HG03135 (cell line): Measurements from ENCODE around the gene ATP7B.
A peak's percentile ranks its signal among the peaks of the same experiment; 100 is the strongest.

Experiments
- ATAC-seq: cut with Tn5 transposase; IDR thresholded peaks from one replicate; pipeline ENCODE4 v1.9.1; 2021; ENCODE audit warnings: mild to moderate bottlenecking, moderate library complexity; ENCODE audit not compliant: unreplicated experiment

The ATP7B gene

DNA sequence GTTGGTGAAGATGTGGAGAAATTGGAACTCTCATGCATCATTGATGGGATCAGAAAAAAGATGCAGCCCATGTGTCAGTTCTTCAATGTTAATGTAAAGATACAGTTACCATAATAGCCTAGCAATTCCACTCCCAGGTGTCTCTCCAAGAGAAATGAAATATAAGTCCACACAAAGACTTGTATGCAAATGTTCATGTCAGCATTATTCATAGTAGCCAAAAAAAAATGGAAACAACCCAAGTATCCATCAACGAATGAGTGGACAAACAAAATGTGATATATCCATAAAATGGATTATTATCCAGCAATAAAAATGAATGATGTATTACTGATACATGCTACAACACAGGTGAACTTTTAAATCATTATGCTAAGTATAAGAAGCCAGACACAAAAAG is 110.8 kb downstream of the ATP7B start:
- no peak for ATAC-seq

DNA sequence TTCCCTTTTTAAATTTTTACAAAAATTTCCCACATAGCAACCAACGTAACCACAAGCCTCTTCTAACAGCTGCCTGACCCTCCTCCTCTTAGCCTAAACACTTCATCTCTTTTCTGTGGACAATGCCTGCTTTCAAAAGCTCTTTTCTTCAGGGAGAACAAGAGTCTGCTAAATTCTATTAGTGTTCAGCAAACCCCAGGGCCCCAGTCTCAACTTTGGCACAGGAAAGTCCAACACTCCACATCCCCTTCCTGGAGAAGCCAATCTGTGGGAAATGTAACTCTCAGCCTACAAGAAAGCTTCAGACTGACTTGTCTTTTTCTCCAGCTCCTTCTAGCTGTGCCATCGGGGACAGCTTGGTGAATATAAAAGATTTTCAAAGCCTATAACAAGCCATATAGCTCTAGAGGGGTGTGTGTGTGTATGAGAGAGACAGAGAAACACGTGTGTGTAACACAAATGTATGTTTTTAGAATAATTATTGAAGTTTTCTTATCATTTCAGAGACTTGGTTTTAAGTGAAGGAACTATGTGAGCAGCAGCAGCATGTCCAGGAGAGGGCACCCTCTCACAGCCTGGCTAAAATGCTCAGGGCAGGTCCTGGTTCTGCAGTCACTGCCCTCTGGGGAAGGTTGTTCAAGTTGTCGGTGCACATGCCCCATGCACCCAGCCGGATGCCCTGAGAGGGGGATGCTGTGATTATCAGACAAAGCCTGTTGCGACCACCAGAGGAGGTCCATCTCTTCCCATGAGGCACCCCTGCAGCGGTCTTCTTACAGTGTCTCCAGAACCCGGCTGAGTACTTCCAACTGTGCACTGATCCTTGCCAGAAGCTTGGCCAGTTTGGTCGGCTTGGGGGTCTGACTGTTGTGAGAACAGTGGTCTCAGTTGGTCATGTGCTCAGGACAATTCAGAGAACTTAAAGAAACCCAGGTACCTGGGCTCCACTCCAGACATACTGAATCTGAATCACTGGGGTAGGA is 115.1 kb downstream of the ATP7B start:
- peak; percentile 80 for ATAC-seq

DNA sequence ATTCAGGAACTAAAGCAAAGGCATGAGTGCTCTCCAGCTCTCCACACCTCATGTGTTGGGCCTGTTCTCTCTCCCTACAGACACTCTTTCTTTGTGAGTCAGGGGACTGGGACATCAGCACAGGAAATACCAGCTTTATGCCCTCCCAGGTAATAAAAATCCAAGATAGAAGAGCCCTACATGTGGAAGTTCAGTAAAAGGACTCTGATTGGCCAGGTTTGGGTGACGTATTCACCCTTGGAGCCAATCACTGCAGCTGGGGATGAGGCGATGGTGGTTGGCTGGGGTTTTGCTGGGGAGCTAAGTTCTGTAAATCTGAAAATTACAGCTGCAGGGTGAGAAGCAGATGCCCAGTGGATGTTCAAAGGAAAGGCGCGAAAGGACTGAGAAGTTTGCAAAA is 117.0 kb downstream of the ATP7B start:
- no peak for ATAC-seq

GRCh38 chr13:51892657-51893056 is 118.6 kb downstream of the ATP7B start:
- no peak for ATAC-seq

- ATAC-seq: no peak
These were observed 123.8 kb downstream of the ATP7B start for GRCh38 chr13:51887468-51887867.

GRCh38 chr13:51885651-51886050 is 125.6 kb downstream of the ATP7B start:
- no peak for ATAC-seq

GRCh38 chr13:51883226-51883600 is 128.0 kb downstream of the ATP7B start:
- no peak for ATAC-seq
